ENCODE data around the gene TBR1.

Gene TBR1

DNA sequence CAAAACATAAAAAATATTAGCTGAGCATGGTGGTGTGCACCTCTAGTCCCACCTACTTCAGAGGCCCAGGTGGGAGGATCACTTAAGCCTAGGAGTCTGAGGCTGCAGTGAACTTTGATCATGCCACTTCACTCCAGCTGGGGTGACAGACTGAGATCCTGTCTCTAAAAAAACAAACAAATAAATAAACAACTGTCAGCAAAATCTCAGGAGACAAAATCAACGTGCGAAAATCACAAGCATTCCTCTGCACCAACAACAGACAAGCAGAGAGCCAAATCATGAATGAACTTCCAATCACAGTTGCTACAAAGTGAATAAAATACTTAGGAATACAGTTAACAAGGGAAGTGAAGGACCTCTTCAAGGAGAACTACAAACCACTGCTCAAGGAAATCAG is 58.8 kb downstream of the TBR1 start:
- no peaks in the 10 kb centered on the region for H3K27me3 ChIP-seq
- H3K9me3 ChIP-seq (replicated peaks in 1 of 11): peaks cover 16 to 30% (median 24%) of the 10 kb centered on the region in 11 experiments
- TF ChIP-seq Cebpa-rat (IDR thresholded peaks at IDR 0.05): no peak
- no peaks in the 10 kb centered on the region for H3K36me3 ChIP-seq
- no peak overlapping the region for H3K4me2 ChIP-seq
- H3K4me1 ChIP-seq: no peaks in the 10 kb centered on the region
- no peak overlapping the region for H3K27ac ChIP-seq
- no peak overlapping the region for H3K9ac ChIP-seq
- no peaks in the 10 kb centered on the region for H4K20me1 ChIP-seq
- no peak overlapping the region for H3K4me3 ChIP-seq

All from BLaER1 treated with 17β-estradiol and CSF1 and Interleukin-3, amounts not matched to agents 10 nM and 100 nM (cell line).